ENCODE results near the gene MOK. TPM values are rescaled to one million over a fixed set of nuclear protein-coding genes. Genes with fewer than 3 reads are reported as not detected.

MOK gene
- total RNA-seq, 1 experiment from 2014 or later = 2.8 TPM

- Histone ChIP-seq H3K79me2 (ENCODE audit: insufficient read depth, low read length) (no peaks in the 10 kb centered on the region), H4K8ac (replicated peaks; ENCODE audit: insufficient read length, low read depth, low read length) (no peak overlapping the region), H3K56ac (ENCODE audit: insufficient read length, low read depth, low read length) (no peak overlapping the region), H3K9me3 (ENCODE audit: control insufficient read depth, low read depth, low read length) (no peaks in the 10 kb centered on the region), H3K23me2 (ENCODE audit: insufficient read length, low read depth, low read length, poor library complexity, severe bottlenecking) (no peaks in the 10 kb centered on the region), H2AFZ (ENCODE audit: low read length) (no peak overlapping the region), H2BK20ac (ENCODE audit: low read depth, low read length, poor library complexity, severe bottlenecking) (no peak overlapping the region), H3T11ph (ENCODE audit: low read length) (no peak overlapping the region), H2AK5ac (ENCODE audit: insufficient read length, low read length) (no peak overlapping the region), H3K27me3 (ENCODE audit: insufficient read depth, low read length) (no peaks in the 10 kb centered on the region), H4K20me1 (ENCODE audit: control insufficient read depth, insufficient read depth, insufficient read length) (no peaks in the 10 kb centered on the region), H4K91ac (ENCODE audit: insufficient read length, low read depth, low read length) (no peak overlapping the region), H3K4me2 (ENCODE audit: insufficient read depth, insufficient read length, low read length) (no peak overlapping the region), H2BK15ac (ENCODE audit: low read depth, low read length) (no peak overlapping the region), H3K14ac (ENCODE audit: insufficient read depth, low read length) (no peak overlapping the region), H2BK12ac (ENCODE audit: insufficient read length, low read depth, low read length) (no peak overlapping the region), H3K27ac (ENCODE audit: insufficient read length, low read depth, low read length) (no peak overlapping the region), H3K9ac (ENCODE audit: extremely low read depth, insufficient read length, low read length) (no peak overlapping the region), H3K4me1 (ENCODE audit: insufficient read depth, low read length) (no peaks in the 10 kb centered on the region), H4K5ac (ENCODE audit: insufficient read length, low read depth, low read length) (no peak overlapping the region), H3K23ac (ENCODE audit: insufficient read length, low read depth, low read length) (no peak overlapping the region), H2BK5ac (ENCODE audit: insufficient read length, low read length) (no peak overlapping the region), H3K79me1 (ENCODE audit: insufficient read depth, low read depth, low read length, poor library complexity, severe bottlenecking) (no peaks in the 10 kb centered on the region), H3K18ac (ENCODE audit: insufficient read length, low read depth, low read length) (no peak overlapping the region), H3K4ac (ENCODE audit: low read depth, low read length) (no peak overlapping the region), H2BK120ac (ENCODE audit: low read depth, low read length, poor library complexity, severe bottlenecking) (no peak overlapping the region)
- peaks cover 9 to 12% of the 10 kb centered on the region in 2 experiments for H3K4me1 Mint-ChIP-seq
- no peak for DNase-seq
- WGBS (ENCODE audit: extremely low coverage, insufficient read length, low lambda C conversion rate) = no CpG with 5 or more reads among the region's 8 CpGs
- H3K4me3 Mint-ChIP-seq = no peak overlapping the region
- peak overlapping the region in 1 of 3 experiments; percentile 86; a peak in 1 of 7 replicates for H3K27ac Mint-ChIP-seq
- peaks cover 0 to 2% (median 0%) of the 10 kb centered on the region in 3 experiments; a peak in 2 of 7 replicates for H3K36me3 Mint-ChIP-seq (ENCODE audit: insufficient read depth in 1 of 3, low read depth in 3 of 3)
- H3K9me3 Mint-ChIP-seq = peaks cover 5 to 6% of the 10 kb centered on the region in 2 experiments; a peak in 4 of 5 replicates
- no peak for TF ChIP-seq CTCF (conservative IDR thresholded peaks at IDR 0.05)
- H3K27me3 Mint-ChIP-seq (ENCODE audit: low read depth) = no peaks in the 10 kb centered on the region
These were observed 25.1 kb downstream of the MOK start for GRCh38 chr14:102279688-102280348.

Measured in H9 (cell line).